Stimulated activated CD8-positive, alpha-beta memory T cell treated with anti-CD3 and anti-CD28 coated beads, Interleukin-12 subunit alpha, Interleukin-12 subunit beta, amount 100 ng/mL, for 24 hours (primary cell): Measurements from ENCODE around the gene MAGI1.
"Not testable (repeated sequence)": the region's sequence is repeated elsewhere in the genome, so short reads cannot be mapped to it uniquely, and the experiment has no call there.

Source experiments
- DNase-seq: peaks from one replicate; pipeline ENCODE4 v3.0.0-alpha.2; 2020; ENCODE audit errors: extremely low read depth

Gene MAGI1

DNA sequence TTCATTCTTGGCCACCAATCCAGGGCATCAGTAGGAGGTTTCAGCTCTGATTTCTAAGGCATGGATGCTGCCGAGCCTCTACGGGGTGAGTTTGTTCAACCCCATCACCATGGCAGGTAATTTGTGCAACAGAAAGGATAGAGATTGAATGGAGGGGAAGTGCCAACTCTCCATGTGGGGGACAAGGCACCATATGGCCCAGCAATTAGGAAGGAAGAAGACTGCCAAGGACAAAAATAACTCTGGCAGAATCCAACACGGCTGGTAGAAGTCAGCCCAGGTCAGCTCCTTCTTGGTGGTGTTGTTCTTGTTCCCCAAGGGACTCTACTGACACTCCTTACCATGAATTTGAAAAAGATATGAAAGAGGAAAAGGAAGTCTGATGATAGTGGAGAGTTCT is 503.9 kb downstream of the MAGI1 start:
- DNase-seq = no peak

DNA sequence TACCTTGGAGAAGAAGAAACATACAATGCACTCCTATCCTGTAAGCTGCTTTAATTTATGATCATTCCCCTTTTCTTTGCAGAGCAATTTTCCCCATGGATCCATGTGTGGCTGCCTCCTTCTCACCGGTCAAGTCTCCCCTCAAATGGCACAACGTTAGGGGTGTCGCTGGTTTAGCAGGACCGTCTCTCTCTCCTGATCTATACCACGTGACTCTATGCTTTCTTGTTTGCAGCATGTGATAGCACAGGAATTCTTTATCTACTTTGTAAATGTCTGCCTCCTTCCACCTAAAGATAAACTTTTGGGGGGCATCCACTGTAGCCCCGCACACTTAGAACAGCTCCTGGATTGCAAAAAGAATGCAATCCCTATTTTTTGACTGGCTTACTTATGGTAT is 506.0 kb downstream of the MAGI1 start:
- no peak for DNase-seq

DNA sequence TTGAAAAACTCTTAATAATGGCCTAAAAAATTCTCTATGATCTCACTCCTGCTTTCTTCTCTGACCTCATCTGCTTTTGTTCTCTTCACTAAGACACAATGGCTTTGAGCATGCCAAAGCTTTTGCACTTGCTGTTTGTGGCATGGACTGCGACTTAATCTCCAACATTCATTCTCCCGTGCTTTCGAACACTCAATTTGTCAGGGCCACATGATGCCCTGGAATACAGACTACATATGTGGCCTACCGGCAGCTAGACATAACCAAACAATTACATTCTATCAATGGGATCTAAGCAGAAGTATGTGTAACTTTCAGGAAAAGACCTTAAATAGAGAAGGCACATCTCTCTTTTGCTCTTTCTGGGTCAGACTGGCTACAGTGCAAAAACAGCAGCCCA is 506.5 kb downstream of the MAGI1 start:
- DNase-seq = no peak

DNA sequence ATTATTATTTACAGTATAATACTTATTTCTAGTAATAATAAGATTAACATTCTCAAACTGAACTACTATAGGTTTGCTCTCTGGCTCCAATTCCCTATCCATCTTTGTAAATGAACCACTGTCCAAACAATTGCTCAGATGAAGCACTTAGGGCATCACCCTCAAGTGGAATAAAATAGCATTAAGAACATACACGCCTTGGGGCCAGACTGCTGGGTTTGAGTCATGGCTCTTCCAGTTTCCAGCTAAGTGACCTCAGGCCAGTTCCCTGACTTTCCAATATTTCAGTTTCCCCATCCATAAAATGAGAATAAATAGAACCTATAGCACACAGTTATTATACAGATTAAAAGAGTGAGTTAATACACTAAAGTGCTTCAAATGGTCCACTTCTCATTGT is 507.2 kb downstream of the MAGI1 start:
- no peak for DNase-seq

DNA sequence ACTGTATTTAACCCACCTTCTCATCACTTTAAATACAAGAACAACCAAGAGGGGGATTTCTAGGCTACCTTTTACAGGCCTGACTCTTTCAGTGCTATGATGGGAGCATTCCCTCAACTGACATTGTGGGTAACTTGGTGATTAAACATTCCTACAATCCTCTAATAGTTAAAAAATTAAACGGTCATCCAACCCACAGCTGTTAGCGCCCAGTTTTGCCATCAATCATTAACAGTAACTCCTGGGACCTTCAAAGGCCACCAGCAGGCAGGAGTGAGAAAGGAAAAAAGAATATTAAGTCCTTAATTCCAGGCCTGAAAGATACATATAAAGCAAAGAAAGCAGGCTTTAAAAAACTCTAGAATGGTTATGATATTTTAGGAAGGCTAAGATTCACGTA is 512.1 kb downstream of the MAGI1 start:
- DNase-seq = no peak

DNA sequence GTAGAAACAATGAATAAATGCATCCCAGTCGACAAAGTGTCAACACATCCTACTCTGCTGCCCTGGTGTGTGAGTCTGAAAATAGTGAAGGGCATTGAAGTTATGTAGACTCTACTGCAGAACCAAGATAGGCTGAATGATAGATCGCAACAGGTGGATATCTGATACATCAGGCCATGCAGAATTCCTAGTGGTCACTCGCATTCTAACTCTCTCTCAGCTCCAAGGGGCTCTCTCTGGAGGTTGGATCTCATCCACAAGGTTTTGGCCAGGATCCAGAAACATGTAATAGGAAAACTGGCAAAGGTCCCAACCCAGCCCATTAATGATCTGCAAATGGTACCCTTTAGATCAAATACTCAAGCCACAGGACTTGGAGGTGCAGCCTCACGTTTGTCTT is 514.1 kb downstream of the MAGI1 start:
- no peak for DNase-seq

DNA sequence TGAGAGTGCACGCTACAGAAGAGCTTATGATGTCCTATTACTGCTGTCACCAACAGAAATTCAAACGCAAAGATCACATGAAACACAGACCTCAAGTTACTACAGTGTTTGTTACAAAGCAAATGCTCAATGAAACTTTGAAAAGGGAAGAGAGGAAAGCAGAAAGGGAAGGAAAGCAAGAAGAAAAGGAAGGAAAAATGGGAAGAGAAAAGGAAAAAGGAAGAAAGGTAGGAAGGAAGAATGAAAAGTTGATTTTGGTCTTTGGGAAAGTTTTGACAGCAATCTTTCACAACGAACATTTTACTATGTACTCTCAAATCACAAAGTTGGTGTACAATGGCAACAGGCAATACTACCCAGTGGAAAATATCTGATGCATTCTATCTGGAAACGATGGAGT is 514.8 kb downstream of the MAGI1 start:
- DNase-seq = no peak

DNA sequence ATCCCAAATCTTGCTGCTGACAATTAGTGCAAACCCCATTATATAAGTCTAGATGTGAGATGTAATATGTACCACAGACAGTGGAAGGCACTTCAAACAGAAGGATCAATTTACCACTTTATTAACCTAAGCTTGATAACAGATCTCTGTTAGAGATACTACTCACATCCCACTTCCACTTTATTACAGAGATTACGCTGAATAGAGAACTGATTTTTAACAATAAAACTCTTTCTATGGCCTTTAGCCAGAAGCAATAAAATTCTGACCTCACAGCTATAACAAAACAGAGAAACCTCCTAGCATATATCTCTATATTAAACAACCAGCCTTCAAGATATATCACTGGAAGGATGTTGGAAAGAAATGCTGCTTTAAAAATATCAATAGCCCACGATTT is 517.7 kb downstream of the MAGI1 start:
- DNase-seq = no peak

DNA sequence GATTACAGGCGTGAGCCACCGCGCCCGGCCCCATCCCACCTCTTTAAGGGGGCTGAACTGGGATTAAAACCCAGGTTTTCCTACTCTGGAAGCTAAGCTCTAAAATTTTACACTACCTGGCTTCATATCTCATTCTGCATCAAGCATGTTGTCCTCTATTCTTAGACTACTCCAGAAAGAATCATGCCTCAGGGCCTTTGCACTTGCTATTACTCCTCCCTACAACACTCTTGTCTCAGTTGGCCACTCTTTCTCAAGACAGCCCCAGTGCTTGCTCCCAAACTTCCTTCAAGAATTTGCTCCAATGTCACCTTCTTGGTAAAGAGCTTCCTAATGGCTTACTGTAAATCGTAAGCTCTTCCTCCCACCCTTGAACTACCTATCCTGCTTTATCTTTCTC is 521.7 kb downstream of the MAGI1 start:
- DNase-seq = no peak

DNA sequence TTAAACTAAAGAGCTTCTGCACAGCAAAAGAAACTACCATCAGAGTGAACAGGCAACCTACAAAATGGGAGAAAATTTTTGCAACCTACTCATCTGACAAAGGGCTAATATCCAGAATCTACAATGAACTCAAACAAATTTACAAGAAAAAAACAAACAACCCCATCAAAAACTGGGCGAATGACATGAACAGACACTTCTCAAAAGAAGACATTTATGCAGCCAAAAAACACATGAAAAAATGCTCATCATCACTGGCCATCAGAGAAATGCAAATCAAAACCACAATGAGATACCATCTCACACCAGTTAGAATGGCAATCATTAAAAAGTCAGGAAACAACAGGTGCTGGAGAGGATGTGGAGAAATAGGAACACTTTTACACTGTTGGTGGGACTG is 524.4 kb downstream of the MAGI1 start:
- DNase-seq = not testable (repeated sequence)

DNA sequence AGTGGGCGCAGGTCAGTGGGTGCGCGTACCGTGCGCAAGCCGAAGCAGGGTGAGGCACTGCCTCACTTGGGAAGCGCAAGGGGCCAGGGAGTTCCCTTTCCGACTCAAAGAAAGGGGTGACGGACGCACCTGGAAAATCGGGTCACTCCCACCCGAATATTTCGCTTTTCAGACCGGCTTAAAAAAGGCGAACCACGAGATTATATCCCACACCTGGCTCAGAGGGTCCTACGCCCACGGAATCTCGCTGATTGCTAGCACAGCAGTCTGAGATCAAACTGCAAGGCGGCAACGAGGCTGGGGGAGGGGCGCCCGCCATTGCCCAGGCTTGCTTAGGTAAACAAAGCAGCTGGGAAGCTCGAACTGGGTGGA is 529.3 kb downstream of the MAGI1 start:
- not testable (repeated sequence) for DNase-seq

DNA sequence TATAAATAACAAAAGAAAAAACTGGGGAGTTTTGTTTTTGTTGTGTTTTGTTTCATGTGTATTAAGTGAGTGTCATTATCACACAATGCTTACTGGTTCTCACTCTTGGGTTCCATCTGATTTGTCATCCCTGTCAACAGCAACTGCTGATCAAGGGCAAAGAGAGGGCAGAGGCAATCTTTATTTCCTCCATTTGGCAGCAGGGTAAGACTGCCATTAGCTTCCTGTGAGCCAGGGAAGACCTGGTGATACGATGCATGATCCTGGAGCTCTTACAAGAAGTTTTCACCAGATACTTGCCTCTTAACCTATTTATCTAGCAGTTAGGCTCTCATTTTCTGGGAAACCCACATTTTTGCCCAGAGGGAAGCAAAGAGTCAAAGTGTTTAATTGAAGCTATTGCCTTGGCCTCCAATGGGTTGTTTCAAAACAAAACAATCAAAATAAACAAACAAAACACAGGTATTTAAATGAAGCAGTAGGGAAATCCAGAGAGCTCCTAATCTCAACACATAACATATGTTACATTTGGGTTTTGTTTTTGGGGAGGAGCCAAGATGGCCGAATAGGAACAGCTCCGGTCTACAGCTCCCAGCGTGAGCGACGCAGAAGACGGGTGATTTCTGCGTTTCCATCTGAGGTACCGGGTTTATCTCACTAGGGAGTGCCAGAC is 529.8 kb downstream of the MAGI1 start:
- no peak for DNase-seq

DNA sequence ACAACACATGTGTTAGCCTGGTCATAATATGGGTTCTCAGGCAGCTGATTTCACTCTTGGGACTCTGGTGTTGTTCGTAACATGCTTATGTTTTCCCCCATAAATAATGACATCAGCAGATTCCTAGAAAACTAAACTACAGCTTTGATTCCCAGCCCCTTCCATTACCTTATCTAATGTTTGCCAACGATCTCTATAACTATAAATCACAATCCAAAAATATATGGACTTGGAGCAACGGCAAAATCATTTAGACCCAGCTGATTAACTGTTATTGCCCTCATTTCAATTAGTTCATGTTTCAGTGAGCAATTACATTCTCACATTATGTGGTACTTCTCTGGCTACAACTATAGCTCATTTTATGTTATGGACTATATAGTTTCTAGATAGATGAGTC is 531.3 kb downstream of the MAGI1 start:
- DNase-seq = no peak

DNA sequence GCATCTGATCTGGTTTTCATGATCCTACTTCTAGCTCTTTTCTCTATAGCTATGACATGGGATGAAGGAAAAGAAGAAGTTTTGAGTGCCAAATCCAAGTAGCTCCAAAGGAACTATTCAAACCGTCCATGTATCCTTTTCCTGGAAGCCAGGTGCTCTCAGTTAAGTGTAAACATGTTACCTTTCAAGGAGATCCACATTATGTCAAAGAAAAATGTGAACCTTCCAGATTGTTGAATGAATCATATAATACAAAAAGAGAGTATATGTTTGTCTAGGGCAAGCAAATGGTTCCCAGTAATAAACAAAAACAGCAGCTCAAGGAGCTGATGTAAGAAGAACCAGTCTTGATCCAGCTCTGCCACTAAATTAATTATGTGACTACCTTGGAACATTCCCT is 534.9 kb downstream of the MAGI1 start:
- DNase-seq = no peak

DNA sequence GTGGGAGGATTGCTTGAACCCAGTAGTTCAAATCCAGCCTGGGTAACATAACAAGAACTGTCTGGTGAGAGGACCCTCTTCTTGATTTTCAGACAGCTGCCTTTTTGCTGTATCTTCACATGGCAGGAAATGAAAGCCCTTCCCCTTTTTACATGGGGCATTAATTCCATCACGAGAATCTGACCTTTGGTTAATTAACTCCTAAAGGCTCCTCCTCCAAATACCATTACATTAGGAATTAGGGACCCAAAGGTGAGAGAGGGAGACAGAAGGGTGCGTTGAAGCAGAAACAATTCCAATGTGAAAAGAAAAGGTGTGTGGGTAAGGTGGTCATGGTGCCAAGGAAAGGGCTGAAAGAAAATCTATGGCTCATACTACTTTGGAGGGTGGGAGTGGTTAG is 536.2 kb downstream of the MAGI1 start:
- DNase-seq = no peak

DNA sequence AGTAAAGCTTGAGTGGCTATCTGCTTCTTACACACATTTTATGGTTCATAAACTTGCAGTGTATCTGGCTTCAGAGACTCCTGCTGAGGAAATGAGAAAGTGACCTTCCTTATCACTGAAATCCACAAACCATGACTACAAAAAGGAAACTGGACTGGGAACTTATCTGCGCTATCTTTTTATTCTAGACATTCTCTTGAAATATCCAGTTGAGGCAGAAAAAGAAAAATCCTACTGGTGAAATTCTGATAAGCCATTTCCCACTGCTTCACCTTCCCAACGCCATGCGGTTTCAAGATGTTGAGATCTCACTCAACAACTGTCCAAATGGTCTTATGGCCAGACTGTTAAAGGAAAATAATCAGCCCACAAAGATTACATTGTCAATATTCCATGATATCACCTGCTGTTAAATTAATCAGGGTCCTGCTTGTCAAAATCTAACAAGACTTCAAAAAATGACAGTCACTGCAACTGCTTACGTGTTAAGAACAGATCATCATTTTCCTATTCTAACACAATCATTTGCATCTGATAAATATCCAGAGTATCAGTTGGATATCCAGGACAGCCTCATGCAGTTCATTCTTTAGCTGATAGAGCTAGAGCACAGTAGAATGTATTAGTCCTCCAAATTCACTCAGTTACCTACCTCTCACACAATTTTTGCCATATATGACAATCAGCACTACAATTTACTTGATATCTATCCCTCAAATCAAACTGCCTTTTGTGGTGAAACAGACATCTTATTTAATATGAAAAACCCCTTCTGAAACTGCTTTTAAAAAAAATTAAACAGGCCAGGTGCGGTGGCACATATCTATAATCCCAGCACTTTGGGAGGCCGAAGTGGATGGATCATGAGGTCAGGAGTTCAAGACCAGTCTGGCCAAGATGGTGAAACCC is 538.1 kb downstream of the MAGI1 start:
- DNase-seq = no peak

DNA sequence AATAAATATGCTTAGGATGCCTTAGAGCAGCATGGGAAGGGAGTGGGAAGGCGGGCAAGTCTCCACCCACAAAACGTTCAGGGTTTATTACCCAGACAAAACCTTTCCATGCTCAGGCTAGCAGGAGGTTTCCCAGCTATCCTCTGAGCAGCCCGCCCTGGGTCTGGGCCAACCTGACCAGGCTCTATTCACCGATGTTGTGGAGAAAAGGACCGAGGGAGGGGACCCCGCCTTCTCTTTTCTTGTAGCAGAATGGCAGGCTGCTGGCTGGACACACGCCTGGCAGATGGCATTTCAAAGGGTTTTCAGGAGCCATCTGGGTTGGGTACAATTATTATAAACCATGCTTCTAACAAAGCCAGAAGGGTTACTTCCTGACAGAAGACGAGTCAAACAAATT is 540.9 kb downstream of the MAGI1 start:
- no peak for DNase-seq

DNA sequence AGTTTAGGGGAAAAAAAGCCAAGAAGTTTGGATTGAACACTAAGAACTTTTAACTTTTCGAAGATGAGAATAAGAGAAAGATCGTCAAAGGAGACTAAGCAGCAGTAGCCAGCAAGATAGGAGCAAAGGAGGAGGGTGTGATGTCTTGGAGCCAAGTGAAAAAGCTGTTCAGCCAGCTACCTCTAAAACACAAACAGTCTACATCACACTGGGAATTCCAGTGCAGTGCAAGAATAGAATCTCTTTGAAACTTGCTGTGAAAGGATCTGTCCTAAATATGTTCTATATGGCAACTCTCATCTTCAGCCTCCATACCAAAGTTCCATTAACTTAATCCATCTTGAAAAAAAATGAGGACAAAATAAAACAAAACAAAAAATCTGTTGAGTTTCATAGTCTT is 541.5 kb downstream of the MAGI1 start:
- no peak for DNase-seq

DNA sequence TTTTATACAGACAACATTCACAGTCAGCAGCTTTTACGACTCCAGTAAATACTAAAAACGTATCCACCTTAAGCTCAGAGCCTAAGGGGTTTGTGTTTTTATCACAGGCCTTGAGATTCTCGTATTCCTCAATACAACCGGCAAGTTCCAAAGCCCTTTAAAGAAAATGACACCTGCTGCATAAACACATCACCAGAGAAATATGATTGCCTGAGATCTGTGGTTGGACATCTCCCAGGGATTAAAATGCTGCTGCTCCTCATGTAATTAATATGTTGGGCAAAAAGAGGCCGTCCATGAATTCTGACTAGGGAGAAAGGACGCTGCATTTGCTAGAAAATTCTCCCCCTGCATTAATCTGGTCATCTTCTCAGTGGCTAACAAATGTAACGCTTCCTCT is 544.8 kb downstream of the MAGI1 start:
- no peak for DNase-seq

DNA sequence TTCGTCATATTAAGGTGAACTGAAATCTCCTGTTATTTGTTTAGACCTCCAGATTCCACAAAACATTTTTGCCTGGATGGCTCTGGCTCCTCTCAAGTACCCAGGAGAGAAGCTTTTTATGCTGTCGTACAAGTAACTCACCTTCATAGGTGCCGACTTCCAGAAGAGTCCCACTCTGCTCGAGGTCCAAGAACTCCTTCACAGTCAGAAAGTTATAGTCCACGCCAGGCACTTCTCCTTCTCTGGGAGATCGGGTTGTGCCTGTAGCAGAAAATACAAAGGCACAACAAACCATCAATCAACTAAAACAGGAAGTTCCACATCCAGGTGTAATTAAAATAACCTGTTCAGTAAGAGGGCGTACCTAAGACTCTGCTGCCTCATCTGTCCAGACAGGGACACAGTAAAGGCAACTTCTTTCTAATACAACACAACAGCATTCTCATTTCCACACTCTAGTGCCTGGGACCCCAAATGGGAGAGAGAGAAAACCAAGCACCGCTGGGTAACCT is 545.3 kb downstream of the MAGI1 start:
- DNase-seq = no peak

DNA sequence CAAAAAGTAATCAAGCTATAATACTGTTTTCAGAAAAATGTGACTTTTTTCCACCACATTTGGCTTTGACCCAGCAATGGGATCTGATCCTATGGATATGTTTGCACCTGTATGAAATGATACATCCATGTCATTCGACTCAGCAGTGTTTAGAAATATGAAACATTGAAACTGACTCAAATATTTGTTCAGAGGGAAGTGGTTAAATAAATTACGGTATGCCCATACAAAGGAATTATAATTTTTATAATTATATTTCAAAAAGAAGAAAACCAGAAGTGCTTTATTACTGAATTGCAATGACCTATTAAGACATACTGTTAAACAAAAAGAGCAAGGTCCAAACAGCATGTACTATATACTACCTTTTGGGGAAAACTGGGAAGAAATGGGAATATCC is 546.5 kb downstream of the MAGI1 start:
- no peak for DNase-seq

DNA sequence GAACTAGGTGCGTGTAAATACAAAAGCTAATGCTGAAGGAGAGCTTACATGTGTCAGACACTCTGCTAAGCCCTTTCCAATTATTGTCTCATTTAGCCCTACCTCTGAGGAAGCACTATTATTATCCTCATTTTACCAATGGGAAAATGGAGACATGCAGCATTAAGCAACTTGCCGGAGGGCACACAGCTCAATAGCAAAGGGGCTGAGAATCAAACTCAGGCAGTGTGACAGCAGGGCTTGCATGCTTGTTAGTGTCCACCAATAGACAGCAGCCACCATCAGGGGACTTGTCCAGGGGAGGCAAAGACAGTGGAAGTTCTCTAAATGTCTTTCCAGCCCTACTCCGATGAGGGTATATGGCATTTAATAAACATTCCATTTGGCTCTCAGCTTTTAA is 548.6 kb downstream of the MAGI1 start:
- DNase-seq = no peak

DNA sequence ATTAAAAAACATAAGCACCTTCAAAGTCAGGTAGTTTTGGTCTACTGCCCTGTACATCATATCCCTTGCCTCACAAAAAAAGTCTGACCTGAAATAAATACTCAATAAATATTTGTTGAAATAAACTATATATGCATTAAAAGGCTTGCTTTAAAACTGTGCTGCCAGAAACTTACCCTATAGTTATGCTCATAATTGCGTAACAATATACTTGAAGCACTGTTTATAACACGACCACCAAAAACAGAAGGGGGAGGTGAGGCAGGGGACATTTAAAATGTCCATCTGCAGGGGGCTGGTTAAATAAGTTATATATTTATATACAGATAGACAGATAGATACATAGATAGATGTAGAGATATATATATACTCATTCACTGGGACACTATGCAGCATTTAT is 549.5 kb downstream of the MAGI1 start:
- DNase-seq = no peak
